ENCODE data around the gene FLCN.

The FLCN gene

GRCh38 chr17:17181666-17182597 is 55.0 kb downstream of the FLCN start:
- H3K27me3 ChIP-seq (ENCODE audit: control insufficient read depth, insufficient read depth, low read length): no peaks in the 10 kb centered on the region
- H3K36me3 ChIP-seq (ENCODE audit: control insufficient read depth, low read depth, low read length): peaks cover 39% of the 10 kb centered on the region
- no peak overlapping the region for H3K4me3 ChIP-seq (ENCODE audit: low read length)
- no peak overlapping the region for H3K27ac ChIP-seq (ENCODE audit: low read length)
- no peaks in the 10 kb centered on the region for H3K4me1 ChIP-seq (ENCODE audit: control insufficient read depth, low read depth, low read length)
- H3K9me3 ChIP-seq (ENCODE audit: control insufficient read depth, low read depth, low read length): no peaks in the 10 kb centered on the region
- H3K9ac ChIP-seq (ENCODE audit: low read length): no peak overlapping the region

- Histone ChIP-seq H3K9ac (ENCODE audit: low read length) (no peak overlapping the region), H3K36me3 (ENCODE audit: control insufficient read depth, low read depth, low read length) (peaks cover 48% of the 10 kb centered on the region), H3K27ac (ENCODE audit: low read length) (no peak overlapping the region), H3K9me3 (ENCODE audit: control insufficient read depth, low read depth, low read length) (no peaks in the 10 kb centered on the region), H3K4me3 (ENCODE audit: low read length) (no peak overlapping the region), H3K27me3 (ENCODE audit: control insufficient read depth, insufficient read depth, low read length) (no peaks in the 10 kb centered on the region), H3K4me1 (ENCODE audit: control insufficient read depth, low read depth, low read length) (no peaks in the 10 kb centered on the region)
These were observed 56.0 kb downstream of the FLCN start for GRCh38 chr17:17180741-17181525.

- Histone ChIP-seq H3K27ac (ENCODE audit: low read length) (no peak overlapping the region), H3K4me1 (ENCODE audit: control insufficient read depth, low read depth, low read length) (no peaks in the 10 kb centered on the region), H3K9ac (ENCODE audit: low read length) (no peak overlapping the region), H3K9me3 (ENCODE audit: control insufficient read depth, low read depth, low read length) (no peaks in the 10 kb centered on the region), H3K36me3 (ENCODE audit: control insufficient read depth, low read depth, low read length) (peaks cover 56% of the 10 kb centered on the region), H3K4me3 (ENCODE audit: low read length) (no peak overlapping the region), H3K27me3 (ENCODE audit: control insufficient read depth, insufficient read depth, low read length) (no peaks in the 10 kb centered on the region)
These were observed 56.8 kb downstream of the FLCN start for GRCh38 chr17:17180141-17180603.

- Histone ChIP-seq H3K36me3 (ENCODE audit: control insufficient read depth, low read depth, low read length) (peaks cover 58% of the 10 kb centered on the region), H3K9me3 (ENCODE audit: control insufficient read depth, low read depth, low read length) (no peaks in the 10 kb centered on the region), H3K9ac (ENCODE audit: low read length) (no peak overlapping the region), H3K27me3 (ENCODE audit: control insufficient read depth, insufficient read depth, low read length) (no peaks in the 10 kb centered on the region), H3K4me3 (ENCODE audit: low read length) (no peak overlapping the region), H3K27ac (ENCODE audit: low read length) (no peak overlapping the region), H3K4me1 (ENCODE audit: control insufficient read depth, low read depth, low read length) (no peaks in the 10 kb centered on the region)
These were observed 57.6 kb downstream of the FLCN start for GRCh38 chr17:17179371-17179827.

GRCh38 chr17:17177176-17177575 is 59.8 kb downstream of the FLCN start:
- H3K27me3 ChIP-seq (ENCODE audit: control insufficient read depth, insufficient read depth, low read length): no peaks in the 10 kb centered on the region
- H3K9ac ChIP-seq (ENCODE audit: low read length): no peak overlapping the region
- no peak overlapping the region for H3K4me3 ChIP-seq (ENCODE audit: low read length)
- H3K9me3 ChIP-seq (ENCODE audit: control insufficient read depth, low read depth, low read length): no peaks in the 10 kb centered on the region
- H3K27ac ChIP-seq (ENCODE audit: low read length): no peak overlapping the region
- no peaks in the 10 kb centered on the region for H3K4me1 ChIP-seq (ENCODE audit: control insufficient read depth, low read depth, low read length)
- H3K36me3 ChIP-seq (ENCODE audit: control insufficient read depth, low read depth, low read length): peaks cover 58% of the 10 kb centered on the region

GRCh38 chr17:17176341-17176740 is 60.6 kb downstream of the FLCN start:
- H3K4me3 ChIP-seq (ENCODE audit: low read length): no peak overlapping the region
- H3K9ac ChIP-seq (ENCODE audit: low read length): no peak overlapping the region

GRCh38 chr17:17175917-17176316 is 61.1 kb downstream of the FLCN start:
- Histone ChIP-seq H3K27me3 (ENCODE audit: control insufficient read depth, insufficient read depth, low read length) (no peaks in the 10 kb centered on the region), H3K9ac (ENCODE audit: low read length) (no peak overlapping the region), H3K4me1 (ENCODE audit: control insufficient read depth, low read depth, low read length) (no peaks in the 10 kb centered on the region), H3K27ac (ENCODE audit: low read length) (no peak overlapping the region), H3K36me3 (ENCODE audit: control insufficient read depth, low read depth, low read length) (peaks cover 59% of the 10 kb centered on the region), H3K9me3 (ENCODE audit: control insufficient read depth, low read depth, low read length) (no peaks in the 10 kb centered on the region), H3K4me3 (ENCODE audit: low read length) (no peak overlapping the region)

More at GRCh38 chr17:17176341-17176740, 60.6 kb downstream of the FLCN start:
- Histone ChIP-seq H3K36me3 (ENCODE audit: control insufficient read depth, low read depth, low read length) (peaks cover 60% of the 10 kb centered on the region), H3K27me3 (ENCODE audit: control insufficient read depth, insufficient read depth, low read length) (no peaks in the 10 kb centered on the region), H3K9me3 (ENCODE audit: control insufficient read depth, low read depth, low read length) (no peaks in the 10 kb centered on the region), H3K27ac (ENCODE audit: low read length) (no peak overlapping the region), H3K4me1 (ENCODE audit: control insufficient read depth, low read depth, low read length) (no peaks in the 10 kb centered on the region)

- Histone ChIP-seq H3K36me3 (ENCODE audit: control insufficient read depth, low read depth, low read length) (peaks cover 53% of the 10 kb centered on the region), H3K4me1 (ENCODE audit: control insufficient read depth, low read depth, low read length) (no peaks in the 10 kb centered on the region), H3K9me3 (ENCODE audit: control insufficient read depth, low read depth, low read length) (no peaks in the 10 kb centered on the region), H3K4me3 (ENCODE audit: low read length) (no peak overlapping the region), H3K27me3 (ENCODE audit: control insufficient read depth, insufficient read depth, low read length) (no peaks in the 10 kb centered on the region), H3K9ac (ENCODE audit: low read length) (no peak overlapping the region), H3K27ac (ENCODE audit: low read length) (no peak overlapping the region)
These were observed 61.6 kb downstream of the FLCN start for GRCh38 chr17:17175340-17175739.

GRCh38 chr17:17173921-17174320 is 63.0 kb downstream of the FLCN start:
- no peak overlapping the region for H3K9ac ChIP-seq (ENCODE audit: low read length)
- no peaks in the 10 kb centered on the region for H3K4me1 ChIP-seq (ENCODE audit: control insufficient read depth, low read depth, low read length)
- no peak overlapping the region for H3K27ac ChIP-seq (ENCODE audit: low read length)
- H3K4me3 ChIP-seq (ENCODE audit: low read length): no peak overlapping the region
- no peaks in the 10 kb centered on the region for H3K27me3 ChIP-seq (ENCODE audit: control insufficient read depth, insufficient read depth, low read length)
- no peaks in the 10 kb centered on the region for H3K9me3 ChIP-seq (ENCODE audit: control insufficient read depth, low read depth, low read length)
- peaks cover 43% of the 10 kb centered on the region for H3K36me3 ChIP-seq (ENCODE audit: control insufficient read depth, low read depth, low read length)

GRCh38 chr17:17172990-17173389 is 64.0 kb downstream of the FLCN start:
- Histone ChIP-seq H3K9ac (ENCODE audit: low read length) (no peak overlapping the region), H3K4me1 (ENCODE audit: control insufficient read depth, low read depth, low read length) (no peaks in the 10 kb centered on the region), H3K27me3 (ENCODE audit: control insufficient read depth, insufficient read depth, low read length) (no peaks in the 10 kb centered on the region), H3K4me3 (ENCODE audit: low read length) (no peak overlapping the region), H3K27ac (ENCODE audit: low read length) (no peak overlapping the region), H3K36me3 (ENCODE audit: control insufficient read depth, low read depth, low read length) (peaks cover 39% of the 10 kb centered on the region), H3K9me3 (ENCODE audit: control insufficient read depth, low read depth, low read length) (no peaks in the 10 kb centered on the region)

GRCh38 chr17:17172001-17172939 is 64.7 kb downstream of the FLCN start:
- no peak overlapping the region for H3K27ac ChIP-seq (ENCODE audit: low read length)
- H3K27me3 ChIP-seq (ENCODE audit: control insufficient read depth, insufficient read depth, low read length): no peaks in the 10 kb centered on the region
- H3K9me3 ChIP-seq (ENCODE audit: control insufficient read depth, low read depth, low read length): no peaks in the 10 kb centered on the region
- no peak overlapping the region for H3K9ac ChIP-seq (ENCODE audit: low read length)
- peaks cover 34% of the 10 kb centered on the region for H3K36me3 ChIP-seq (ENCODE audit: control insufficient read depth, low read depth, low read length)
- no peak overlapping the region for H3K4me3 ChIP-seq (ENCODE audit: low read length)
- H3K4me1 ChIP-seq (ENCODE audit: control insufficient read depth, low read depth, low read length): no peaks in the 10 kb centered on the region
